Measurements from ENCODE around the gene TPSD1.
"Not testable (repeated sequence)": the region's sequence is repeated elsewhere in the genome, so short reads cannot be mapped to it uniquely, and the experiment has no call there.

The TPSD1 gene

DNA sequence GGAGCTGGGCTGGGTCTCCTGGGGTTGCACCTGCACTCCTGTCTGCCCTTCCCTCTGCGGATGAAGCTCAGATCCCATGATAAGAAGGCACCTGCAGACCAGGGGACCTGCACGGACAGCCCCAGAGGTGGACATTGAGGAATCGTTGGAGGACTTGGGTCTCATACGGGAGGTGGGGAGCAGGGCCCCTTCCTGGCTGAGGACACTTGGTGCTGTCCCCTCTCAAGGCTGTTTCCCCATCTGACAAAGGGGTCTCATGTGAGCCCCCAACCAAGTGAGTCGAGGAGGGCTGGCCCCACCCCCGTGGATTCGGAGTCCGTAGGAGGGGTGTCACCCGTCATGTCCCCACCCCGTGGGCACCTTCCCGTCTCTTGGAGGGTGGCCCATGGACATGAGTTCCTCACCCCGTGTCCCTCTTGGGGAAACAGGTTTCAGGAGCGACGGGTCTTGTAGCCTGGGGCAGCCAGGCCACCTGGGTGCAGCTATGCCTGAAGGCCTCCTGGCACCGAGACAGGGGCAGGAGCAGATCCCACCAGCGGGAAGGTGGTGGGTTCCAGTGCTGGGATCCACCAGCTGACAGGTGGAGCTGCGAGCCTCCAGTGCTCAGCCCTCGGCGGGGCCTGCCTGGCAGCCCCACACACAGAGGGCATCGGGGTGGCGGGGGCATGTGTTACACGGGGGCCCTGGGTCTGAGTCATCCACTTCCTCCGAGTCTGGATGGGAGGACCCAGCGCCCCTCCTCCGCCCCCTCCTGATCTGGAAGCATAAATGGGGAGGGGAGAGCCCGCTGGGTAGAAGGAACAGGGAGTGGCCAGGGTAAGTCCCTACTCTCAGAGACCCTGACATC is at the start of gene TPSD1:
TSS of gene TPSD1 (plus strand) at position 794 of the 847 bp plus-strand sequence. CDS start 212 bp downstream, outside the sequence.
- not testable (repeated sequence) for H3K9ac ChIP-seq (ENCODE audit: low read length); H3K4me3 ChIP-seq (ENCODE audit: low read length); H3K36me3 ChIP-seq (ENCODE audit: control insufficient read depth, insufficient read depth, low read length, severe bottlenecking); H3K4me1 ChIP-seq (ENCODE audit: control insufficient read depth, insufficient read depth, low read length); DNase-seq (ENCODE audit: low read depth); H3K9me3 ChIP-seq (ENCODE audit: control insufficient read depth, low read length)
- peaks cover 15% of the 10 kb centered on the region for H3K27me3 ChIP-seq (replicated peaks; ENCODE audit: control insufficient read depth, insufficient read depth, low read length)

DNA sequence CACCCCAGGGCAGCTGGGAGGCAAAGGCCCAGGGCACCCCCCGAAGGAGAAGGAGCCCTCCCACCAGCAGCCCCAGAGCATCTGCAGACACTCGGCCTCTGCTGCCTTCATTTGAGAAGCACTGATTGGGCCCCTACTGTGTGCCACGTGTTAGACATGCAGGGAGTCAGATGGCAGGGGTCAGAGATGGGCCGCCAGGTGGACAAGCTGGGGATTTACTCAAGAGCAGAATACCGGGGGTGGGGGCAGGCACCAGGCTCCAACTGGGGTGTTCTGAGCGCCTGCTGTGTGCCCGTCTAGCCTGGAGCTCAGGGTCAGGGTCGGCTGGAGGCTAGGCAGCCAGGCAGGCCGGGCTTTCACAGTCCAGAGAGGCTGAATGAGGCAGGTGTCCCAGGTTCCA is 49.5 kb upstream of the TPSD1 start:
- H3K9ac ChIP-seq (ENCODE audit: low read length), result no peak overlapping the region
- H3K27me3 ChIP-seq (replicated peaks; ENCODE audit: control insufficient read depth, insufficient read depth, low read length), result peaks cover 3% of the 10 kb centered on the region
- H3K4me3 ChIP-seq (ENCODE audit: low read length), result no peak overlapping the region
- no peak for DNase-seq (ENCODE audit: low read depth)
- H3K9me3 ChIP-seq (ENCODE audit: control insufficient read depth, low read length), result no peaks in the 10 kb centered on the region
- no peaks in the 10 kb centered on the region for H3K36me3 ChIP-seq (ENCODE audit: control insufficient read depth, insufficient read depth, low read length, severe bottlenecking)
- no peaks in the 10 kb centered on the region for H3K4me1 ChIP-seq (ENCODE audit: control insufficient read depth, insufficient read depth, low read length)

DNA sequence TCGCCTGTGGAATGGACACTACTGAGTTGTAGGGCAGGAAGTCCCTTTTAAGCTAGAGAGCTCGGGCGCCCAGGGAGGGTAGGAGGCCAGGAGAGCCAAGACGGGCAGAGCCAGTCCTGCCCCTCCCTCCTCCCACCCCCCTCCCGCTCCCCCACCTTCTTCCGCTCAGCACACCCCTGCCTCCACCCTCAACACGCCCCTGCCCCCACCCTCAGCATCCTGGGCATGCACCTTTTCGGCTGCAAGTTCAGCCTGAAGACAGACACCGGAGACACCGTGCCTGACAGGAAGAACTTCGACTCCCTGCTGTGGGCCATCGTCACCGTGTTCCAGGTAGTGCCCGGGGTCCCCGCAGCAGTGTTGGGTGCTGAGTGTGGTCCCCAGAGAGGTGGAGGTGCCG is 49.1 kb upstream of the TPSD1 start:
- Histone ChIP-seq H3K9me3 (ENCODE audit: control insufficient read depth, low read length) (no peaks in the 10 kb centered on the region), H3K4me1 (ENCODE audit: control insufficient read depth, insufficient read depth, low read length) (no peaks in the 10 kb centered on the region), H3K9ac (ENCODE audit: low read length) (no peak overlapping the region), H3K27me3 (replicated peaks; ENCODE audit: control insufficient read depth, insufficient read depth, low read length) (peaks cover 3% of the 10 kb centered on the region), H3K4me3 (ENCODE audit: low read length) (no peak overlapping the region), H3K36me3 (ENCODE audit: control insufficient read depth, insufficient read depth, low read length, severe bottlenecking) (no peaks in the 10 kb centered on the region)
- DNase-seq (ENCODE audit: low read depth), result no peak

DNA sequence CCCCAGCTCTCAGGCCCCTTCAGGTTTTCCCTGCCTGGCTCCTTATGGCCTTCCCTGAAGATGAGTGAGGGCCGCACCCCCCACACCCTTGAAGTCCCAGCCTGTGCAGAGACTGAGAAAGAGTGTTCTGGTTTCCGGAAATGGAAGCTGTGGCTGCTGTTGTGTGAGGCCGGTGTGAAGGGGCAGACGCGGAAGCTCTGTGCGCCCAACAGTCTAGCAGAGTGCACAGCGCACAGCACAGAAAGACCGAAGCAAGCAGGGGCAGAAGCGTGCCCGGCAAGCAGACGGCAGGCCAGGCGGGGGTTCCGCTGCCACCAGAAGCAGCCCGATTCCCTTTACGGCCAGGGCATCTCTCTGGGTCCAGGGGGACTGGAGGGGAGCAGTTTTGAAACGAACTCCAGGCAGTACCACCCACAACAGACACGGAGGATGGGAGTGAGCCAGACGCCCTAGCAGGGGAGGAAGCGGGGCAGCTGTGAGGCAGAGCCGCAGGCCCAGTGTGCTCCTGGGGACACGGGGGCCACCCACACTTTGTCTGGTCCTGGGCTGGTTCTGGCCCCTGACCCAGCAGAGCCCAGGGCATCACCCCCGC is 47.5 kb upstream of the TPSD1 start:
- no peak for DNase-seq (ENCODE audit: low read depth)
- Histone ChIP-seq H3K9ac (ENCODE audit: low read length) (no peak overlapping the region), H3K4me1 (ENCODE audit: control insufficient read depth, insufficient read depth, low read length) (no peaks in the 10 kb centered on the region), H3K27me3 (replicated peaks; ENCODE audit: control insufficient read depth, insufficient read depth, low read length) (peaks cover under 1% of the 10 kb centered on the region), H3K36me3 (ENCODE audit: control insufficient read depth, insufficient read depth, low read length, severe bottlenecking) (no peaks in the 10 kb centered on the region), H3K9me3 (ENCODE audit: control insufficient read depth, low read length) (no peaks in the 10 kb centered on the region), H3K4me3 (ENCODE audit: low read length) (no peak overlapping the region)

DNA sequence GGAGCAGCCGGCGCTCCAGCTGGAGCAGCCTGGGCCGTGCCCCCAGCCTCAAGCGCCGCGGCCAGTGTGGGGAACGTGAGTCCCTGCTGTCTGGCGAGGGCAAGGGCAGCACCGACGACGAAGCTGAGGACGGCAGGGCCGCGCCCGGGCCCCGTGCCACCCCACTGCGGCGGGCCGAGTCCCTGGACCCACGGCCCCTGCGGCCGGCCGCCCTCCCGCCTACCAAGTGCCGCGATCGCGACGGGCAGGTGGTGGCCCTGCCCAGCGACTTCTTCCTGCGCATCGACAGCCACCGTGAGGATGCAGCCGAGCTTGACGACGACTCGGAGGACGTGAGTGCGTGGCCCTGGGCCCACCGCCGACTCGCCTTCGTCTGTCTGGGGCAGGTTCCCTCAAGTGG is 46.8 kb upstream of the TPSD1 start:
- Histone ChIP-seq H3K27me3 (replicated peaks; ENCODE audit: control insufficient read depth, insufficient read depth, low read length) (no peaks in the 10 kb centered on the region), H3K36me3 (ENCODE audit: control insufficient read depth, insufficient read depth, low read length, severe bottlenecking) (no peaks in the 10 kb centered on the region), H3K9me3 (ENCODE audit: control insufficient read depth, low read length) (no peaks in the 10 kb centered on the region), H3K9ac (ENCODE audit: low read length) (no peak overlapping the region), H3K4me1 (ENCODE audit: control insufficient read depth, insufficient read depth, low read length) (no peaks in the 10 kb centered on the region), H3K4me3 (ENCODE audit: low read length) (no peak overlapping the region)
- DNase-seq (ENCODE audit: low read depth), result no peak

DNA sequence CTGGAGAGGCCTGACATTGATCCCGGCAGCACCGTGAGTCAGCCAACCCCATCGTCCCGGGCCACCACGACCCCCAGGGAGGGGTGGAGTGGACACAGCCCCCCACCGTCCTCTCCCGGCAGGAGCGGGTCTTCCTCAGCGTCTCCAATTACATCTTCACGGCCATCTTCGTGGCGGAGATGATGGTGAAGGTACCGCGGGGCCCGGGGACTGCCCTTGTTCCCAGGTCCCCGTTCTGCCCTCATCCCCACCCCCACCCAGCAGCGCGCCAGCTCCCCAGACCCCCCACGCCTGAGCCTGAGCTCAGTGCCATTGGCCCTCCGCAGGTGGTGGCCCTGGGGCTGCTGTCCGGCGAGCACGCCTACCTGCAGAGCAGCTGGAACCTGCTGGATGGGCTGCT is 45.4 kb upstream of the TPSD1 start:
- H3K4me1 ChIP-seq (ENCODE audit: control insufficient read depth, insufficient read depth, low read length), result no peaks in the 10 kb centered on the region
- H3K36me3 ChIP-seq (ENCODE audit: control insufficient read depth, insufficient read depth, low read length, severe bottlenecking), result no peaks in the 10 kb centered on the region
- no peak for DNase-seq (ENCODE audit: low read depth)
- no peak overlapping the region for H3K4me3 ChIP-seq (ENCODE audit: low read length)
- H3K9me3 ChIP-seq (ENCODE audit: control insufficient read depth, low read length), result no peaks in the 10 kb centered on the region
- H3K27me3 ChIP-seq (replicated peaks; ENCODE audit: control insufficient read depth, insufficient read depth, low read length), result no peaks in the 10 kb centered on the region
- no peak overlapping the region for H3K9ac ChIP-seq (ENCODE audit: low read length)

DNA sequence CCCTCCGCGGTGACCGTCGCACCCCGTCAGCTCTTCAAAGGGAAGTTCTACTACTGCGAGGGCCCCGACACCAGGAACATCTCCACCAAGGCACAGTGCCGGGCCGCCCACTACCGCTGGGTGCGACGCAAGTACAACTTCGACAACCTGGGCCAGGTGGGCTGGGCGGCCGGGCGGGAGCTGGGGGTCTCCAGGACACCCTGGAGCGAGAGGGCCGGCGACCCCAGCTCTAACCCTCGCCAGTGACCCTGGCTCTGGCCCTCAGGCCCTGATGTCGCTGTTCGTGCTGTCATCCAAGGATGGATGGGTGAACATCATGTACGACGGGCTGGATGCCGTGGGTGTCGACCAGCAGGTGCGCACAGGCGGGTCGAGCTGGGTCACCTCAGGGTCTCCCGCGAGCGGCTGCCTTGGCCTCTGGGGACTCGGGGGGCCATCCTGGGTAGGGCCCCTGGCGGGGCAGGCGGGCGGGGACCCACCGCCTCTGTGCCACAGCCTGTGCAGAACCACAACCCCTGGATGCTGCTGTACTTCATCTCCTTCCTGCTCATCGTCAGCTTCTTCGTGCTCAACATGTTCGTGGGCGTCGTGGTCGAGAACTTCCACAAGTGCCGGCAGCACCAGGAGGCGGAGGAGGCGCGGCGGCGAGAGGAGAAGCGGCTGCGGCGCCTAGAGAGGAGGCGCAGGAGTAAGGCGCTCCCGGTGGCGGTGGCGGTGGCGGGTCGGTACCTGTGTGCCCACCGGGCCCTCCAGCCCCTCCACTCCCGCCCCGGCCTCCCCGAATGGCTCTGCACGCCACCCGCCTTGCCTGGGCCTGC is 44.2 kb upstream of the TPSD1 start:
- H3K4me3 ChIP-seq (ENCODE audit: low read length), result no peak overlapping the region
- DNase-seq (ENCODE audit: low read depth), result no peak
- no peaks in the 10 kb centered on the region for H3K36me3 ChIP-seq (ENCODE audit: control insufficient read depth, insufficient read depth, low read length, severe bottlenecking)
- no peaks in the 10 kb centered on the region for H3K4me1 ChIP-seq (ENCODE audit: control insufficient read depth, insufficient read depth, low read length)
- H3K9me3 ChIP-seq (ENCODE audit: control insufficient read depth, low read length), result no peaks in the 10 kb centered on the region
- H3K9ac ChIP-seq (ENCODE audit: low read length), result no peak overlapping the region
- no peaks in the 10 kb centered on the region for H3K27me3 ChIP-seq (replicated peaks; ENCODE audit: control insufficient read depth, insufficient read depth, low read length)

DNA sequence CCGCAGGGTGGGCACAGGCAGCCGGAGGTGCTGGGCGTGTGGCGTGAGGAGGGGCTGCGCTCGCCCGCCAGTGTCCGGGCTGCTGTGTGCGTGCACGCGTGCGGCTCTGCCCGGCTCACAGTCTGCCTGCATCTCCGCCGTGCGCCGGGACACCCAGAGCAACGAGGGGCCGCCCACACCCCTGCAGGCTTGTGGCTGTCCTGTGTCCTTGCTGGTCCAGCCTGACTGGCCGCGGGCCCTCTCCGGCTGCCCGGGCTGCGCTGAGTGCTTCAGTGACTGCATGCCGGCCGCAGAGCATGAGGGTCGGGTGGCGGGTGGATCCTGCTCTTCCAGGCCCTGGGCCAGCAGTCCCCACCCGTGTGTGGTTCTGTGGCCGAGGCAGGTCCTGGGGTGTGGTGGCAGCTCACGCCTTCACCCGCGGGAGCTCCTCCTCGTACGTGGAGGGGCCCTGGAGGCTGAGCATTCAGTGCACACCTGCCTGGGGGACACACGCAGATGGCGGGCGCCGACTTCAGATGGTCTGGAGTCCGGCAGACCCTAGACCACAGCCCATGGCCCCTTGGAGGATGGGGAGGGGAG is 43.2 kb upstream of the TPSD1 start:
- no peak for DNase-seq (ENCODE audit: low read depth)
- H3K9me3 ChIP-seq (ENCODE audit: control insufficient read depth, low read length), result no peaks in the 10 kb centered on the region

DNA sequence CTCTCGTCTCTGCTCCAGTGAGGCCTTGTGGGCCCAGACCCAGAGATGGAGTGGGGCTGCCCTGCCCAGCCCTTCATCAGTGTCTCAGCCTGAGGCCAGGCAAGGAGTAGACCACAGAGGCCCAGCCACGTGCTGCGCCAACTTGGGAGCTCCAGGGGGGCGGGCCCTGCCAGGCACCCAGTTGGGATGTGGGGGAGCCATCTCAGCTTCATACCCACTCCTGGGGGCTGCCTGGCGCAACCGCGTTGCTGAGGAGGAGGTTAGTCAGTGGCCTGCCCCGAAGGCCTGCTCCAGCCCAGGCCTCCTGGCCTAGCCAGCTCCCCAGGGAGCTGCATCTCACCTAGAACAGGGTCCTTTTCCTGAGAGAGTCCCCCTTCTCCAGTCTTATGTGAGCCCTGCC is 42.6 kb upstream of the TPSD1 start:
- H3K9me3 ChIP-seq (ENCODE audit: control insufficient read depth, low read length), result no peaks in the 10 kb centered on the region
- no peak overlapping the region for H3K4me3 ChIP-seq (ENCODE audit: low read length)
- H3K27me3 ChIP-seq (replicated peaks; ENCODE audit: control insufficient read depth, insufficient read depth, low read length), result no peaks in the 10 kb centered on the region
- no peak for DNase-seq (ENCODE audit: low read depth)
- H3K36me3 ChIP-seq (ENCODE audit: control insufficient read depth, insufficient read depth, low read length, severe bottlenecking), result no peaks in the 10 kb centered on the region
- no peak overlapping the region for H3K9ac ChIP-seq (ENCODE audit: low read length)
- no peaks in the 10 kb centered on the region for H3K4me1 ChIP-seq (ENCODE audit: control insufficient read depth, insufficient read depth, low read length)

More for the DNA sequence above, 43.2 kb upstream of the TPSD1 start:
- no peaks in the 10 kb centered on the region for H3K4me1 ChIP-seq (ENCODE audit: control insufficient read depth, insufficient read depth, low read length)
- no peaks in the 10 kb centered on the region for H3K27me3 ChIP-seq (replicated peaks; ENCODE audit: control insufficient read depth, insufficient read depth, low read length)
- no peak overlapping the region for H3K4me3 ChIP-seq (ENCODE audit: low read length)
- no peaks in the 10 kb centered on the region for H3K36me3 ChIP-seq (ENCODE audit: control insufficient read depth, insufficient read depth, low read length, severe bottlenecking)
- no peak overlapping the region for H3K9ac ChIP-seq (ENCODE audit: low read length)

DNA sequence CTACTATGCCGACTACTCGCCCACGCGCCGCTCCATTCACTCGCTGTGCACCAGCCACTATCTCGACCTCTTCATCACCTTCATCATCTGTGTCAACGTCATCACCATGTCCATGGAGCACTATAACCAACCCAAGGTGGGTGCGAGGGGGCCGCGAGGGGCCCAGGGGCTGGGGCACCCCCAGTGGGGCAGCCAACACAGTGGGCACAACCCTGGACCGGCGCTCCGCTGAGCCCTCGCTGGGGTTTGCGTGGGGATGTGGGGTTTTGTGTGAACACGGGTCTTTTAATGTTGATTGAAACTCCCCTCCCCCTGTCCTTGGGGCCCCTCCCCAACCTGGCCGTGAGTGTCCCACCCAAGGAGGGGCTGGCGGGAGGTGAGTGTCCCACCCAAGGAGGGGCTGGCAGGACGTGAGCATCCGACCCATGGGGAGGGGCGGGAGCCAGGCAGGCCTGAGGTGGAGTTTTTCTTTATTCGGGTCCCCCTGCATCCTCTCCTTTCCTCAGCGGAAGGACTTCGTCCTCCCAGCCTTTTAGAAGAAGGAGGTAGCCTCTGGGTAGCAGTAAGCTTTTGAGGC is 42.0 kb upstream of the TPSD1 start:
- Histone ChIP-seq H3K4me1 (ENCODE audit: control insufficient read depth, insufficient read depth, low read length) (no peaks in the 10 kb centered on the region), H3K27me3 (replicated peaks; ENCODE audit: control insufficient read depth, insufficient read depth, low read length) (no peaks in the 10 kb centered on the region), H3K9ac (ENCODE audit: low read length) (no peak overlapping the region), H3K36me3 (ENCODE audit: control insufficient read depth, insufficient read depth, low read length, severe bottlenecking) (no peaks in the 10 kb centered on the region), H3K9me3 (ENCODE audit: control insufficient read depth, low read length) (no peaks in the 10 kb centered on the region), H3K4me3 (ENCODE audit: low read length) (no peak overlapping the region)
- no peak for DNase-seq (ENCODE audit: low read depth)

DNA sequence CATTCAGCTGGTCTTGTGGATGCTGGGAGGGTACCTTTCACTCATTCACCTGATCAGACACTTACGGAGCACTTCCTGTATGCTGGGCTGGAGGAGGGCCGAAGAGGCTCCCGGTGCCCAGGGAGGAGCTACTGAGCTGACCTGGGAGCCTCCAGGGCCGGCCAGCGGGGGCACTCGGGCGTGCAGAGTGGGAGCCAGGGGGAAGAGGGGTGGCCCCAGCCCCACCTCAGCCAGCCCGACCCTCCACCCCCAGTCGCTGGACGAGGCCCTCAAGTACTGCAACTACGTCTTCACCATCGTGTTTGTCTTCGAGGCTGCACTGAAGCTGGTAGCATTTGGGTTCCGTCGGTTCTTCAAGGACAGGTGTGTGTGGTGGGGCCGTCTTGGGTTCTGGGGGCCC is 41.1 kb upstream of the TPSD1 start:
- H3K9me3 ChIP-seq (ENCODE audit: control insufficient read depth, low read length), result no peaks in the 10 kb centered on the region
- H3K9ac ChIP-seq (ENCODE audit: low read length), result no peak overlapping the region
- H3K27me3 ChIP-seq (replicated peaks; ENCODE audit: control insufficient read depth, insufficient read depth, low read length), result no peaks in the 10 kb centered on the region
- no peak overlapping the region for H3K4me3 ChIP-seq (ENCODE audit: low read length)
- DNase-seq (ENCODE audit: low read depth), result no peak
- H3K36me3 ChIP-seq (ENCODE audit: control insufficient read depth, insufficient read depth, low read length, severe bottlenecking), result no peaks in the 10 kb centered on the region
- no peaks in the 10 kb centered on the region for H3K4me1 ChIP-seq (ENCODE audit: control insufficient read depth, insufficient read depth, low read length)

Measured in adipocyte (in vitro differentiated cells).